Stimulated activated CD4-positive, alpha-beta T cell treated with anti-CD3 and anti-CD28 coated beads, Interleukin-12 subunit alpha, Interleukin-12 subunit beta, amount 100 ng/mL, for 48 hours (primary cell): ENCODE results near the gene BTBD9.
"Not testable (repeated sequence)": the region's sequence is repeated elsewhere in the genome, so short reads cannot be mapped to it uniquely, and the experiment has no call there.

Source experiments
- DNase-seq, 3 donors: peaks; one replicate each; pipeline ENCODE4 v3.0.0-alpha.2; 2020; ENCODE audit warnings: low read depth in 2 of 3, low spot score in 1 of 3

The BTBD9 gene

GRCh38 chr6:38350942-38351341, 288.8 kb downstream of the BTBD9 start:
- DNase-seq = no peak

- DNase-seq = no peak
These were observed 289.5 kb downstream of the BTBD9 start for GRCh38 chr6:38350220-38350619.

DNA sequence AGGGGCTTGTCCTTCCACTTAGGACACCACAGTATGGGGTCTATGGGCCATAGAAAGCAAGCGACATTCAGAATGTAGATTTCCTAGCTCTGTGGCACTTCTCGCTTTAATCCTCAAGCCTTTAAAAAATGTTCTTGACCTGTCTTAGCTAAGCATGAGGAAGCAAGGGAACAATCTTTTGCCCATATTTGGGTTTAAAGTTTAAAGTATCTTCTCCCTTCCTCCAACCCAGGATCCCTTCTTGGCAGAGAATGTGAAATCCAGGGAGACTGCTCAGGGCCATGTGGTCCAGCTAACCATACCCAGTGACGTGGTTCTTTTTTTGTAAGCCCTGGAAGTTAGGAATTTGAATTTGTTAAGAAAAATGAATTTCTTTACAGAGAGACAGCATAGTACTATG, 289.9 kb downstream of the BTBD9 start:
- no peak for DNase-seq

GRCh38 chr6:38349221-38349620, 290.5 kb downstream of the BTBD9 start:
- DNase-seq = no peak

DNA sequence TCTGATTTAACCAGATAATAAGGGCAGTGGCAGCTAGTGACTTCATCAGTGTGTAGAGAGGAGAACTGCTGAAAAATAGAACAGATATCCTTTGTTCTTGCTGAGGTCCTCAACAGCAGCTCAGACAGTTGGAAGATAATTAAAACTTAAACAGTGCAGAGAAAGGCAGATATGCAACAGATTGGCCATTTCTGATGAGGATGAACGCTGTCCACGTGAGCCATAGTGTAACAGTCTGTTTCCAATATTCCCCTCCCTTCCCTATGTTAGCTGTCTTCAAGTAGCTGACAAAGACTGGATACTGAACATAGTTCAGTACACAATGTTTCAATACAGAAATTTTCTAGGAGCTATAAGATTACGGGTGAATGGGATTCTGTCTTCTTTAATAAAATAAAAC, 291.4 kb downstream of the BTBD9 start:
- no peak for DNase-seq

- not testable (repeated sequence) for DNase-seq
These were observed 291.9 kb downstream of the BTBD9 start for GRCh38 chr6:38347829-38348228.

GRCh38 chr6:38346291-38347079, 293.2 kb downstream of the BTBD9 start:
- DNase-seq = no peak

- DNase-seq = no peak
These were observed 294.1 kb downstream of the BTBD9 start for GRCh38 chr6:38345586-38345985.

GRCh38 chr6:38341496-38341895, 298.2 kb downstream of the BTBD9 start:
- no peak for DNase-seq

DNA sequence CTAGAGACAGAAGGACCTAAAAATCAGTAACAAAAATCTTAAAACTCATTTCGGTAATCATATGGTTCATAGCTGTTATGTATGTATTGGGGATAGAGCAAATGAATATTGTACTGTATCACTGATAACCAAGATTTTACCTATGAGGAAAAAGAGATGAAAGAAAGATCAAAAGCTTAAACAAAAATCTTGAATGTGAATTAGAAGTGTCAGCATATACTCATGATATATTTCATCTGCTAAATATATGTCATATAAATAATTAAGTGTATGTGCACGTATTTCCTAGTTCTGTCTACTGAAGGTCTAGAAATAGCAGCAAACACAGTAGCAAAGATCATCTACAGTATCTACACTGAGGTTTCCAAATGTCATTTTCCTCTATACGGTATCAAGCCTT, 299.8 kb downstream of the BTBD9 start:
- DNase-seq = no peak

GRCh38 chr6:38337819-38338465, 301.8 kb downstream of the BTBD9 start:
- DNase-seq = no peak

- no peak for DNase-seq
These were observed 302.8 kb downstream of the BTBD9 start for GRCh38 chr6:38336922-38337321.

DNA sequence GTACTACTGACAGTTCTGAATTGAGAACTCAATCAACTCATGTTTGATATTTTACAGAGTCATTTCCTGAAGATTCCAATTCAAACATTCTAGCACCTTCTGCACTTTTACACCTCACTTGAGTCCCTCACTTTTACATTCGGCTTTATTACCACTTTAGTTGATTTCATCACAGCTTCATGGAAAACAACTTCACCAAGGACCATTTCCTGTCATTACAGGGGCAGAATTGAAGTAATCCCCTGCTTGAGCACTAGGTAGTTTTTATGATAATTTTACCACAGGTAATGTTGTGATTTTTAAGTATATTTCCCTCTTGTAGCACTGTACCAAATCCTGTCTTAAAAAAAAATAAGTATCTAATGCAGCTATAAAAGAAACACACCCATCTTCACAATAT, 312.9 kb downstream of the BTBD9 start:
- no peak for DNase-seq

GRCh38 chr6:38323216-38323615, 316.5 kb downstream of the BTBD9 start:
- DNase-seq = no peak

GRCh38 chr6:38322138-38322537, 317.6 kb downstream of the BTBD9 start:
- DNase-seq = no peak

DNA sequence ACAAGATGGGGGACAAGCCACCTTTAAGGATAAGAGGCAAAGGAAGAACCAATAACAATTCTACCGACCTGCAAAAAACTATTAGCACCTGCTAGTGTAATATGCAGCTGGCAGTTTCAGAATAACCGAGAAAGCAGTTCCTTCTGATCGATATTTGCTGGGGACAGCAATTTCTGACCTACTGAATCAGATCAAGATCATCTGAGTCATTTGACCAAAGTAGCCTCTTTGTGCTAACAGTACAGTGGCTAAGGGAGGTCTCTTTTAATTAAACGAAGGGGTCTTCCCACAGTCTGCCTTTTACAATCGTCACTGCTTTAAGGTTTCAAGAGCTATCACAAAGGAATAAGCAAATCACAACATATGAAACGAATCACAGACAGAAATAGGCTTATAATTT, 318.9 kb downstream of the BTBD9 start:
- no peak for DNase-seq

DNA sequence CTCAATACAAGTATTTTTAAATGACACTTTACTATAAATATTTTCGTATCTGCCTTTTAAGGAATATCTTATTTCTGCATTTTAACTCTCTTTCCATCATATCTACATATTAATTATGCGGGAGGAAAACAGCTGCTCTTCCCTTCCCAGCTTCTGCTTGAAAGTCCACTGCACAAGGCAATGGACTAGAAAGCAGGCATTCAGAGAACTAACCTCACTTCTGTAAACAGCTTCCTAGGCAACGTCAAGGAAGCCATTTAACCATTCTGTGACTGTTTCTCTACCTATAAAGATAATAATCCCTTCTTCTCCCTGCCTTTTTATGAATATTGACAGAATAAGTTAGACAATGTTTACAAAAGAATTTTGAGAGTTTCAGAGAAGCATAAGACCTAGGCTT, 319.4 kb downstream of the BTBD9 start:
- no peak for DNase-seq

DNA sequence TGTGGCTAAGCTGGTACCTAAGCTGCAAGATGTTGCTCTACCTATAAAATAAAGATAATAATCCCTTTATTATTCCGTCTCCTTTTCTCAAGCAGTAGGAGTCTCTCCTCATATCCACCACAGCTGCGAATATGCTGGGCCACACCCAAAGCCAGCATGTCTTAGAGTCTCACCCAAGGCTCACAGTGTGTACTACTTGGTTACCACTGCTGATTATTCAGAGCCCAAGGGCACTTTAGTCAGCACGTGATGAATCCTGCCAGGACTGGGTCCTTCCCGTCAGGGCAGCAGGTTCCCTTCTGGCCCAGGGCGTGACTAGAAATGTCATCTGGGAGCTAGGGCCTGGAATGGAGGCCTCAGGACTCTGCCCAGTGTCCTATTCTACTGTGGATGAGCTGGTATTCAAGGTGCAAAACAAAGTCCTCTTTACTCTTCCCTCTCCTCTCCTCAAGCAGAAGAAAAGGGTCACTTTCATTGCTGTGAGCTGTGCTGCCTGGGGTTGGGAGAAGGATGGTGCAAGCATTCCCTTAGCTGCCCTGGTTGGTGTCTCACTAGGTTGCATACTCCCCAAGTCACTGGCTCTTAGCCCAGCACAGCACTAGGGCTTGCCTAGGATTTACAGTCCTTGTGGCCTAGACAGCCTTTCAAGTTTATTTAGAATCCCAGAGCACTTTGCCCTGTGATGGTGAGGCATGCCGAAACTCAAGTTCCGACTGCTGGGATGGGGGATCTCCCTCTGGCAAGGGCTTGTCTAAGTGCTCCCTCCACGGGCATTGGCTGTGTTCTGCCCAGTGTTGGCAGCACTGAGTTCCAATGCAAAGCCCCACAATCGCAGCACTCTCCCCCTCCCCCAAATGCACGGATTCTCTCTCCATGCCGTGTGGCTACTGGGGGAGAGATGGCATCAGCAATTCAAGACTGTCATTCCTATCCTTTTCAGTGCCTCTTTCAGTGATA, 320.2 kb downstream of the BTBD9 start:
- DNase-seq = no peak

DNA sequence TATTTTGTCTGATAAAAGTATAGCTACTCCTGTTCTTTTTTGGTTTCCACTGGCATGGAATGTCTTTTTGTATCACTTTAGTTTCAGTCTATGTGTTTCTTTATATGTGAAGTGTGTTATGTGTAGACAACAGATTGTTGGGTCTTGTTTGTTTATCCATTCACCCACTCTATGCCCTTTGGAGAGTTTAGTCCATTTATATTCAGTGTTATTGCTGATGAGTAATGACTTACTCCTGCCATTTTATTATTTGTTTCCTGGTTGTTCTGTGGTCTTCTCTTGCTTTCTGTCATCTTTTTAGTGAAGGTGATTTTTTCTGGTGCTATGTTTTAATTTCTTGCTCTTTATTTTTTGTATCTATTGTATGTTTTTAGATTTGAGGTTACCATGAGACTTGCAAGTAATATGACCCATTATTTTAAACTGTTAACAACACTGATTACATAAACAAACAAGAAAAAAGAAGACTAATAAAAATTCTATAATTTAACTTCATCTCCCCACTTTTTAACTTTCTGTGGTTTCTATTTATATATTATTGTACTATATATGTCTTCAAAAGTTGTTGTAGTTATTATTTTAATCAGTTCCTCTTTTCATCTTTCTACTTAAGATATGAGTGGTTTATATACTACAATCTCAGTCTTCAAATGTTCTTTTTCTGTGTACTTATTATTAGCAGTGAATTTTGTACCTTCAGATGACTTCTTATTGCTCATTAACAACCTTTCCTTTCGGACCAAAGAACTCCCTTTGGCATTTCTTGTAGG, 323.4 kb downstream of the BTBD9 start:
- no peak for DNase-seq

- DNase-seq = no peak
These were observed 328.5 kb downstream of the BTBD9 start for GRCh38 chr6:38311201-38311600.

- no peak for DNase-seq
These were observed 329.7 kb downstream of the BTBD9 start for GRCh38 chr6:38310061-38310460.
